Measurements from ENCODE around the gene TTC28. TPM values are rescaled to one million over a fixed set of nuclear protein-coding genes. Genes with fewer than 3 reads are reported as not detected.
"Not testable (repeated sequence)": the region's sequence is repeated elsewhere in the genome, so short reads cannot be mapped to it uniquely, and the experiment has no call there.

The TTC28 gene
- total RNA-seq, 1 donor from 2014 or later, result 70.8 TPM

GRCh38 chr22:28538922-28539321 lies 140.7 kb downstream of the TTC28 start:
- Mint-ChIP-seq H3K4me3 (ENCODE audit: unreplicated experiment) (no peak overlapping the region), H3K4me1 (ENCODE audit: unreplicated experiment) (peaks cover 8% of the 10 kb centered on the region), H3K36me3 (ENCODE audit: low read depth, unreplicated experiment) (peaks cover 8% of the 10 kb centered on the region), H3K27me3 (ENCODE audit: unreplicated experiment) (peaks cover 2% of the 10 kb centered on the region), H3K27ac (ENCODE audit: unreplicated experiment) (no peak overlapping the region), H3K9me3 (ENCODE audit: unreplicated experiment) (no peaks in the 10 kb centered on the region)
- no peak for DNase-seq (ENCODE audit: low spot score)
- no peak for TF ChIP-seq CTCF (IDR thresholded peaks at IDR 0.05; ENCODE audit: unreplicated experiment)

- not testable (repeated sequence) for DNase-seq (ENCODE audit: low spot score); H3K27ac Mint-ChIP-seq (ENCODE audit: unreplicated experiment); H3K27me3 Mint-ChIP-seq (ENCODE audit: unreplicated experiment); H3K4me1 Mint-ChIP-seq (ENCODE audit: unreplicated experiment); H3K9me3 Mint-ChIP-seq (ENCODE audit: unreplicated experiment); H3K4me3 Mint-ChIP-seq (ENCODE audit: unreplicated experiment); H3K36me3 Mint-ChIP-seq (ENCODE audit: low read depth, unreplicated experiment)
These were observed 149.1 kb downstream of the TTC28 start for GRCh38 chr22:28530565-28530964.

GRCh38 chr22:28529144-28529543 lies 150.5 kb downstream of the TTC28 start:
- not testable (repeated sequence) for H3K27ac Mint-ChIP-seq (ENCODE audit: unreplicated experiment); H3K4me3 Mint-ChIP-seq (ENCODE audit: unreplicated experiment); H3K36me3 Mint-ChIP-seq (ENCODE audit: low read depth, unreplicated experiment); H3K9me3 Mint-ChIP-seq (ENCODE audit: unreplicated experiment); H3K4me1 Mint-ChIP-seq (ENCODE audit: unreplicated experiment); H3K27me3 Mint-ChIP-seq (ENCODE audit: unreplicated experiment); DNase-seq (ENCODE audit: low spot score)

- Mint-ChIP-seq H3K9me3 (ENCODE audit: unreplicated experiment) (no peaks in the 10 kb centered on the region), H3K27me3 (ENCODE audit: unreplicated experiment) (no peaks in the 10 kb centered on the region), H3K36me3 (ENCODE audit: low read depth, unreplicated experiment) (no peaks in the 10 kb centered on the region), H3K4me3 (ENCODE audit: unreplicated experiment) (no peak overlapping the region), H3K4me1 (ENCODE audit: unreplicated experiment) (no peaks in the 10 kb centered on the region), H3K27ac (ENCODE audit: unreplicated experiment) (no peak overlapping the region)
- DNase-seq (ENCODE audit: low spot score), result no peak
- no peak for TF ChIP-seq CTCF (IDR thresholded peaks at IDR 0.05; ENCODE audit: unreplicated experiment)
These were observed 158.2 kb downstream of the TTC28 start for GRCh38 chr22:28521451-28521850.

GRCh38 chr22:28514321-28514821 lies 165.3 kb downstream of the TTC28 start:
- no peak overlapping the region for H3K27ac Mint-ChIP-seq (ENCODE audit: unreplicated experiment)
- H3K4me3 Mint-ChIP-seq (ENCODE audit: unreplicated experiment), result no peak overlapping the region
- H3K36me3 Mint-ChIP-seq (ENCODE audit: low read depth, unreplicated experiment), result peaks cover 18% of the 10 kb centered on the region

GRCh38 chr22:28512387-28512786 lies 167.3 kb downstream of the TTC28 start:
- not testable (repeated sequence) for H3K4me1 Mint-ChIP-seq (ENCODE audit: unreplicated experiment); H3K27ac Mint-ChIP-seq (ENCODE audit: unreplicated experiment); H3K4me3 Mint-ChIP-seq (ENCODE audit: unreplicated experiment); H3K9me3 Mint-ChIP-seq (ENCODE audit: unreplicated experiment); DNase-seq (ENCODE audit: low spot score); H3K27me3 Mint-ChIP-seq (ENCODE audit: unreplicated experiment)
- peaks cover 22% of the 10 kb centered on the region for H3K36me3 Mint-ChIP-seq (ENCODE audit: low read depth, unreplicated experiment)

More at GRCh38 chr22:28514321-28514821, 165.3 kb downstream of the TTC28 start:
- no peaks in the 10 kb centered on the region for H3K4me1 Mint-ChIP-seq (ENCODE audit: unreplicated experiment)
- no peak for DNase-seq (ENCODE audit: low spot score)
- no peak for TF ChIP-seq CTCF (IDR thresholded peaks at IDR 0.05; ENCODE audit: unreplicated experiment)
- H3K9me3 Mint-ChIP-seq (ENCODE audit: unreplicated experiment), result no peaks in the 10 kb centered on the region
- H3K27me3 Mint-ChIP-seq (ENCODE audit: unreplicated experiment), result no peaks in the 10 kb centered on the region

All from endothelial cell (in vitro differentiated cells).